Neural cell (in vitro differentiated cells): ENCODE results near the gene SAMSN1. TPM values are rescaled to one million over a fixed set of nuclear protein-coding genes. Genes with fewer than 3 reads are reported as not detected.

Source experiments
- H2AFZ ChIP-seq: fragments of 200-600, 300-800 bp; sonication (generic), shearing (Covaris generic); 2 replicates; pipeline ENCODE4 v1.6.0; 2014; ENCODE audit warnings: low read depth, mild to moderate bottlenecking, antibody characterized with exemption, low read length, moderate library complexity
- H3F3A ChIP-seq: fragments of 200-600 bp; shearing (Covaris generic); 2 replicates; pipeline ENCODE4 v1.6.1; 2016; ENCODE audit warnings: mild to moderate bottlenecking, moderate library complexity, mixed read lengths, antibody characterized with exemption, low read length; ENCODE audit not compliant: insufficient read depth, poor library complexity, severe bottlenecking
- H3K27ac ChIP-seq: fragments of 200-600, 300-800 bp; sonication (generic), shearing (Covaris generic); 2 replicates; pipeline ENCODE4 v1.5.1; 2014; ENCODE audit warnings: mild to moderate bottlenecking, low read length, moderate library complexity
- H3K27me3 ChIP-seq: fragments of 300-800, 200-600 bp; sonication (generic), shearing (Covaris generic); 2 replicates; pipeline ENCODE4 v1.6.0; 2014; ENCODE audit warnings: mild to moderate bottlenecking, low read depth, low read length, moderate library complexity; ENCODE audit not compliant: insufficient read depth
- H3K36me3 ChIP-seq: fragments of 300-800, 200-600 bp; sonication (generic), shearing (Covaris generic); 2 replicates; pipeline ENCODE4 v1.5.1; 2014; ENCODE audit warnings: mild to moderate bottlenecking, antibody characterized with exemption, low read length, moderate library complexity; ENCODE audit not compliant: insufficient read depth
- H3K4me2 ChIP-seq: fragments of 300-800, 200-600 bp; sonication (generic), shearing (Covaris generic); 2 replicates; pipeline ENCODE4 v1.6.0; 2014; ENCODE audit warnings: mild to moderate bottlenecking, low read length
- H3K4me3 ChIP-seq: fragments of 300-800, 200-600 bp; sonication (generic), shearing (Covaris generic); 2 replicates; pipeline ENCODE4 v1.5.1; 2014; ENCODE audit warnings: mild to moderate bottlenecking, low read length, moderate library complexity
- H3K79me2 ChIP-seq: fragments of 200-600 bp; shearing (Covaris generic); replicated peaks from 2 replicates; pipeline ENCODE4 v1.6.0; 2014; ENCODE audit warnings: mild to moderate bottlenecking, low read length, moderate library complexity; ENCODE audit not compliant: insufficient read depth
- H3K9ac ChIP-seq: fragments of 300-800, 200-600 bp; sonication (generic), shearing (Covaris generic); 2 replicates; pipeline ENCODE4 v1.6.1; 2016; ENCODE audit warnings: mild to moderate bottlenecking, low read length, mixed read lengths
- H3K9me2 ChIP-seq: fragments of 200-600 bp; shearing (Covaris generic); 2 replicates; pipeline ENCODE4 v1.6.1; 2016; ENCODE audit warnings: mild to moderate bottlenecking, low read length, mixed read lengths; ENCODE audit not compliant: insufficient read depth
- H3K9me3 ChIP-seq: fragments of 200-600, 300-800 bp; sonication (generic), shearing (Covaris generic); 2 replicates; pipeline ENCODE4 v1.6.1; 2016; ENCODE audit warnings: mild to moderate bottlenecking, mixed run types, low read length, moderate library complexity, mixed read lengths
- H4K20me1 ChIP-seq: fragments of 200-600 bp; shearing (Covaris generic); 2 replicates; pipeline ENCODE4 v1.6.1; 2016; ENCODE audit warnings: mild to moderate bottlenecking, mixed run types; ENCODE audit not compliant: insufficient read depth
- EP300 ChIP-seq: fragments of 450-650 bp; conservative IDR thresholded peaks from 2 replicates; pipeline ENCODE4 v1.6.1; 2014; ENCODE audit warnings: antibody characterized with exemption, mild to moderate bottlenecking, moderate library complexity; ENCODE audit not compliant: poor library complexity, severe bottlenecking
- EZH2 ChIP-seq: fragments of 200-600, 300-800 bp; shearing (Covaris generic), sonication (generic); IDR thresholded peaks from 2 replicates; pipeline ENCODE4 v1.6.1; 2014; ENCODE audit warnings: antibody characterized with exemption, low read length, borderline replicate concordance, mild to moderate bottlenecking; ENCODE audit not compliant: insufficient read depth, poor library complexity, severe bottlenecking
- MXI1 ChIP-seq: fragments of 450-650 bp; conservative IDR thresholded peaks from 2 replicates; pipeline ENCODE4 v1.6.1; 2014; ENCODE audit warnings: antibody characterized with exemption, mild to moderate bottlenecking; ENCODE audit not compliant: poor library complexity, severe bottlenecking
- POLR2AphosphoS5 ChIP-seq: IDR thresholded peaks from 2 replicates; pipeline ENCODE4 v1.6.1; 2012
- RAD21 ChIP-seq: fragments of 450-650 bp; conservative IDR thresholded peaks from 2 replicates; pipeline ENCODE4 v1.6.1; 2014; ENCODE audit warnings: antibody characterized with exemption, mild to moderate bottlenecking, moderate library complexity
- SMC3 ChIP-seq: fragments of 450-650 bp; conservative IDR thresholded peaks from 2 replicates; pipeline ENCODE4 v1.6.1; 2014; ENCODE audit warnings: antibody characterized with exemption, mild to moderate bottlenecking, moderate library complexity; ENCODE audit not compliant: poor library complexity
- TAF1 ChIP-seq: IDR thresholded peaks from 2 replicates; pipeline ENCODE4 v1.6.1; 2012; ENCODE audit warnings: low read depth
- polyA plus RNA-seq: library from polyadenylated mRNA; depleted of rRNA; stranded (reverse); fragments of >200 nt; gene quantifications from 2 replicates; pipeline ENCODE4 v1.2.3, GENCODE V29; 2014
- TF ChIP-seq, protein P1 (sequence below): fragments of 450-650 bp; IDR thresholded peaks from 2 replicates; pipeline ENCODE4 v1.5.1; 2014; ENCODE audit warnings: antibody characterized with exemption, mild to moderate bottlenecking, moderate library complexity; ENCODE audit not compliant: poor library complexity, severe bottlenecking
- TF ChIP-seq, protein P2 (sequence below): IDR thresholded peaks from 2 replicates; pipeline ENCODE4 v1.6.1; 2012; ENCODE audit warnings: borderline replicate concordance

The SAMSN1 gene
- polyA plus RNA-seq, 1 donor from 2014 or later, result 18.2 TPM

GRCh38 chr21:14522736-14523135 is 23.4 kb downstream of the SAMSN1 start:
- Histone ChIP-seq H3K36me3 (no peaks in the 10 kb centered on the region), H3K4me3 (no peak overlapping the region), H3K9me3 (no peaks in the 10 kb centered on the region), H3K27ac (no peak overlapping the region), H3F3A (no peaks in the 10 kb centered on the region), H3K79me2 (no peaks in the 10 kb centered on the region), H3K27me3 (no peaks in the 10 kb centered on the region), H3K4me2 (no peak overlapping the region), H3K9ac (no peak overlapping the region), H4K20me1 (no peaks in the 10 kb centered on the region), H2AFZ (no peak overlapping the region), H3K9me2 (no peaks in the 10 kb centered on the region)
- TF ChIP-seq, protein P1, sequence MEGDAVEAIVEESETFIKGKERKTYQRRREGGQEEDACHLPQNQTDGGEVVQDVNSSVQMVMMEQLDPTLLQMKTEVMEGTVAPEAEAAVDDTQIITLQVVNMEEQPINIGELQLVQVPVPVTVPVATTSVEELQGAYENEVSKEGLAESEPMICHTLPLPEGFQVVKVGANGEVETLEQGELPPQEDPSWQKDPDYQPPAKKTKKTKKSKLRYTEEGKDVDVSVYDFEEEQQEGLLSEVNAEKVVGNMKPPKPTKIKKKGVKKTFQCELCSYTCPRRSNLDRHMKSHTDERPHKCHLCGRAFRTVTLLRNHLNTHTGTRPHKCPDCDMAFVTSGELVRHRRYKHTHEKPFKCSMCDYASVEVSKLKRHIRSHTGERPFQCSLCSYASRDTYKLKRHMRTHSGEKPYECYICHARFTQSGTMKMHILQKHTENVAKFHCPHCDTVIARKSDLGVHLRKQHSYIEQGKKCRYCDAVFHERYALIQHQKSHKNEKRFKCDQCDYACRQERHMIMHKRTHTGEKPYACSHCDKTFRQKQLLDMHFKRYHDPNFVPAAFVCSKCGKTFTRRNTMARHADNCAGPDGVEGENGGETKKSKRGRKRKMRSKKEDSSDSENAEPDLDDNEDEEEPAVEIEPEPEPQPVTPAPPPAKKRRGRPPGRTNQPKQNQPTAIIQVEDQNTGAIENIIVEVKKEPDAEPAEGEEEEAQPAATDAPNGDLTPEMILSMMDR, result no peak
- TF ChIP-seq EP300, result no peak
- no peak for TF ChIP-seq MXI1

- Histone ChIP-seq H3K27me3 (no peaks in the 10 kb centered on the region), H2AFZ (no peak overlapping the region), H3K9ac (no peak overlapping the region), H4K20me1 (no peaks in the 10 kb centered on the region), H3F3A (no peaks in the 10 kb centered on the region), H3K27ac (no peak overlapping the region), H3K79me2 (no peaks in the 10 kb centered on the region), H3K9me3 (peaks cover 2% of the 10 kb centered on the region), H3K4me3 (no peak overlapping the region), H3K9me2 (no peaks in the 10 kb centered on the region), H3K36me3 (no peaks in the 10 kb centered on the region), H3K4me2 (no peak overlapping the region)
- TF ChIP-seq MXI1, result no peak
- no peak for TF ChIP-seq RAD21
- no peak for TF ChIP-seq EZH2
- no peak for TF ChIP-seq TAF1
- TF ChIP-seq SMC3, result no peak
- TF ChIP-seq EP300, result no peak
- TF ChIP-seq, protein P2, sequence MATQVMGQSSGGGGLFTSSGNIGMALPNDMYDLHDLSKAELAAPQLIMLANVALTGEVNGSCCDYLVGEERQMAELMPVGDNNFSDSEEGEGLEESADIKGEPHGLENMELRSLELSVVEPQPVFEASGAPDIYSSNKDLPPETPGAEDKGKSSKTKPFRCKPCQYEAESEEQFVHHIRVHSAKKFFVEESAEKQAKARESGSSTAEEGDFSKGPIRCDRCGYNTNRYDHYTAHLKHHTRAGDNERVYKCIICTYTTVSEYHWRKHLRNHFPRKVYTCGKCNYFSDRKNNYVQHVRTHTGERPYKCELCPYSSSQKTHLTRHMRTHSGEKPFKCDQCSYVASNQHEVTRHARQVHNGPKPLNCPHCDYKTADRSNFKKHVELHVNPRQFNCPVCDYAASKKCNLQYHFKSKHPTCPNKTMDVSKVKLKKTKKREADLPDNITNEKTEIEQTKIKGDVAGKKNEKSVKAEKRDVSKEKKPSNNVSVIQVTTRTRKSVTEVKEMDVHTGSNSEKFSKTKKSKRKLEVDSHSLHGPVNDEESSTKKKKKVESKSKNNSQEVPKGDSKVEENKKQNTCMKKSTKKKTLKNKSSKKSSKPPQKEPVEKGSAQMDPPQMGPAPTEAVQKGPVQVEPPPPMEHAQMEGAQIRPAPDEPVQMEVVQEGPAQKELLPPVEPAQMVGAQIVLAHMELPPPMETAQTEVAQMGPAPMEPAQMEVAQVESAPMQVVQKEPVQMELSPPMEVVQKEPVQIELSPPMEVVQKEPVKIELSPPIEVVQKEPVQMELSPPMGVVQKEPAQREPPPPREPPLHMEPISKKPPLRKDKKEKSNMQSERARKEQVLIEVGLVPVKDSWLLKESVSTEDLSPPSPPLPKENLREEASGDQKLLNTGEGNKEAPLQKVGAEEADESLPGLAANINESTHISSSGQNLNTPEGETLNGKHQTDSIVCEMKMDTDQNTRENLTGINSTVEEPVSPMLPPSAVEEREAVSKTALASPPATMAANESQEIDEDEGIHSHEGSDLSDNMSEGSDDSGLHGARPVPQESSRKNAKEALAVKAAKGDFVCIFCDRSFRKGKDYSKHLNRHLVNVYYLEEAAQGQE, result no peak
- TF ChIP-seq, protein P1, result no peak
- no peak for TF ChIP-seq POLR2AphosphoS5
Observed at GRCh38 chr21:14520535-14520934, 25.6 kb downstream of the SAMSN1 start.
